C1 segment of cervical spinal cord (tissue), 14 donors: ENCODE results near the gene TDRD9.
A peak's percentile ranks its signal among the peaks of the same experiment; 100 is the strongest.
"Not testable (repeated sequence)": the region's sequence is repeated elsewhere in the genome, so short reads cannot be mapped to it uniquely, and the experiment has no call there.

Experiments used
- DNase-seq, 14 donors: peaks; one replicate each; lab custom pipeline; 2025; lab: John Stamatoyannopoulos, UW

Gene TDRD9

GRCh38 chr14:103928011-103928890 lies at the start of gene TDRD9:
TDRD9 (plus strand) TSS chr14:103928456; CDS start chr14:103928510, 54 bp downstream.
- no peak for DNase-seq

GRCh38 chr14:103879118-103879569 lies 49.1 kb upstream of the TDRD9 start:
- DNase-seq: peak in 1 of 14 donors; percentile 33

- DNase-seq: peak in 1 of 14 donors; percentile 84
These were observed 48.5 kb upstream of the TDRD9 start for GRCh38 chr14:103879570-103880347.

- DNase-seq: peak in 11 of 14 donors; percentile 14 to 80 (median 46)
These were observed 47.6 kb upstream of the TDRD9 start for GRCh38 chr14:103880348-103881267.

DNA sequence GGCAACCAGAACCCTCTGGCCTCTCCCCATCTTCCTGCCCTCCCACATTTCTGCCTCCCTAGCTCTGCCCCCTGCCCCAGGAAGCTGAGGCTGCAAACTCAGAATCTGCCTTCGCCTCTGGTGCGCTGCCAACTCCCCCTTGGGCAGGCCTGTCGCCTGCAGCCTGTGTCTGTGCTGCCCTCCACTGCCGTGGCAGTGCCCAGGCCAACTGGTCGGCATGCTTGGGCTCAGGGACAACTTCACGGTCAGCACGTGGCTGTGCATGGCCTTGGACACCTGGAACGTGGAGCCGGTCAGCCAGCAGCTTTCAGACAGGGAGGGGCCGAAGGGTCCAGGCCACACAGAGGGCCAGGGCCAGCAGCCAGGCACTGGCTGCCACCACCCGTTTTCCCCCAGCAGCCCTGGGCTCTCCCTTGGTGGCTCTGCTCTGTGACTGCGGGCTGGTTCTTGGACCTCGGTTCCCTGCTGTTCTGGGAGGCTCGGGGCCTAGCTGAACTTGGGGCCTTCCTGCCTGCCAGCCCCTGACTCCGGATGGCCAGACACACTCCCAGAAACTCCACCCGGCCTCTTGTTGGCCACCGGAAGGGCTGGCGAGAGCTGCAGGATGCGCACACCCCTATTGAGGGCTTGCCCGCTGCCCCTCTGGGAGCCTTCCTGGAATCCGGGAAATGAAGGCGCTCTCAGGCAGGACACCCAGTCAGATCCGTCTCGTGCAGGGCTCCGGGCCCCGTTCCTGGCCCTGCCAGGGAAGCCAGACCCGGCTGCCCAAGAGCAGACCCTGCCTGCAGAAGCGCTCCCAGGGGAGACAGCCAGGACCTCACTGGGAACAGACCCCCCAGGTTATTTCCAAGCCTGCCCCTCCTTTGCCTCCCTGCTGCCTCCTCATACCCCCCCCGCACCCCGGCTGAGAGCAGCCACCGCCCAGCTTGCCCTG lies 46.7 kb upstream of the TDRD9 start:
- DNase-seq: peak in 4 of 14 donors; percentile 11 to 43 (median 28)

- no peak for DNase-seq
These were observed 45.6 kb upstream of the TDRD9 start for GRCh38 chr14:103882503-103883262.

GRCh38 chr14:103883263-103883523 lies 45.1 kb upstream of the TDRD9 start:
- DNase-seq: no peak

DNA sequence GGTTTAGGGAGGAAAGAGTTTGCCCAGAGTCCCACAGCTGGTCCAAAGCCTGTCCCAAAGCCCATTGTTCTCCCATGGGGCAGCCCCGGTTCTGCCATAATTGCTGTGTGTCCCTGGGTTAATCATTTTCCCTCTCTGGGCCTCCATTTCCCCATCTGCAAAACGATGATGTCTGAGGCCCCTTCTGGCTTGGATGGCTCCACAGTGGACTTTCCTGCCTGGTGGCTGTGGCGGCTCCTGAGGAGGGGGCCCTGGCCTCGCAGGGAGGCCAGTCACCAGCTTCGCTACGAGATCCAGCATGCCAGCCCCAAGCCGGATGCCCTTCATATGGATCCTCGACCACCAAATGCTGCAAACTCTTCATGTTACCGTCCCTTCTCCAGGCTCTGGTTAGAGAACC lies 43.4 kb upstream of the TDRD9 start:
- DNase-seq: no peak

DNA sequence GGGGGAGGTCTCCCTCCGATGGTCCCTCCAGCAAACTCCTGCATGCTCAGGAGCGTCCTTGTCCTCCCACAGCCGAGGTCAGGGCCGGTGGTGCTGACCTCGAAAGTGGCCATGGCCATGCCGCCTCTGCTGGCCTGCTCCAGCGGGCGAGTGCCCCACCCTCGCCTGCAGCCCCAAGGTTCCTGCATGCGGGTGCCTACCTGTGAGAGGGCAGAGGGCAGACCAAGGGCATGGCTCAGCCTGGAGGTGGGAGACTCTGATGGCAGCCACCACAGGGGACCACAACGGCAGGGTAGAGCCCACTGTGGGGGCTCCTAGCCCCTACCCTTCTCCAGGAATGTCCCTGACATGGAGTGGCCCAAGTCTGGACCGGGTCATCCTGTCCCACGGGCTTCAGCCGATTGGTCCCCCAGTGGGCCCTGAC lies 42.7 kb upstream of the TDRD9 start:
- DNase-seq: no peak

DNA sequence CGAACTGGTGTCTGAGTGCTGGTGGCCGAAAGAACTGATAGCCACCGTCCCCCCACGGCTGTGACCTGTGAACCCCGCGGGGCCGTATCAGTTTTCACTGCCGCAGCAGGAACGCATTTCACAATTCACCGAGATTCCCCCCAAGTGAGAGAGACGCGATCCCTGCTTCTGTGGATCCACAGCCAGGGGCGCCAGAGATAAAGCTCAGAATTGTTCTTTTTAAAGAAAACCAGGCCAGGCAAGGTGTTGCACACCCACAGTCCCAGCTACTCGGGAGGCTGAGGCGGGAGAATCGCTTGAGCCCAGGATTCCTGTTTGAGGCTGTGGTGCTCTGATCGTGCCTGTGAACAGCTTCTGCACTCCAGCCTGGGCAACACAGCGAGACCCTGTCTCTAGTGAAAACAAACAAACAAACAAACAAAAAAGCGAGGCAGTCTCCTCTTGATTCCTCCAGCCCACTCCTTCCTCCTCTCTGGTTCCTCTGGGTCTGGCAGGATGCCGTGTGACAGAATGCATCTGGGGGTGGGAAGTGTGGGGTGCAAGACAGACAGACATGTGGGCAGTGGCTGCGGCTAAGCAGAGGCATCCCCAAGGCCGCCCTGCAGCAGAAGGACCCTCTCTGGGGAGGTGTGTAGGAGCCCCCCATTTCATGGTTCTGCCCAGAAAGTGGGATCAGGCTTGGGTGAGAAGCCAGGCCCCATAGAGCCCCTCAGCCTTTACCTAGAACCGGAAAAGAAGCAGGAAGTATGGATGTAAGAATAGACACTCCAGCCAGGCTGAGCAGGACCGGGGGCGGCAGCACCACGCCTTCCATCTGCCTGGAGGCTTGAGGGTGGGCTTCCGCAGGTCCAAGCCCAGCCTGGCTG lies 41.7 kb upstream of the TDRD9 start:
- no peak for DNase-seq

DNA sequence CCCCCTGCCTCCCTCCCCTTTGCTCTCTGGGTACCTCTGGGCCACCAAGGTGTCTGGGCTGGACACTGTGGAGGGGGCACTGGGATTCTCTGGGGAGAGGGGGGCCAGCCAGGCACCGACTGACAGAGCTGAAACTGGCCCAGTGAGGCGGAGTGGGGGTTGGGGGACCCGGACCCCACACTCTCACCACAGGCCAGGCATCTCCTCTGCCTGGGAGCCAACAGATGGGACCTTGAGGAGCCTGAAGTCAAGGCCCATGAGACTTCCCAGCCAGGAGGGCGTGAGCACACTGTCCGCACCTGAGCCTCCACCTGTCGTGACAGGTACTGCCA lies 41.1 kb upstream of the TDRD9 start:
- no peak for DNase-seq

DNA sequence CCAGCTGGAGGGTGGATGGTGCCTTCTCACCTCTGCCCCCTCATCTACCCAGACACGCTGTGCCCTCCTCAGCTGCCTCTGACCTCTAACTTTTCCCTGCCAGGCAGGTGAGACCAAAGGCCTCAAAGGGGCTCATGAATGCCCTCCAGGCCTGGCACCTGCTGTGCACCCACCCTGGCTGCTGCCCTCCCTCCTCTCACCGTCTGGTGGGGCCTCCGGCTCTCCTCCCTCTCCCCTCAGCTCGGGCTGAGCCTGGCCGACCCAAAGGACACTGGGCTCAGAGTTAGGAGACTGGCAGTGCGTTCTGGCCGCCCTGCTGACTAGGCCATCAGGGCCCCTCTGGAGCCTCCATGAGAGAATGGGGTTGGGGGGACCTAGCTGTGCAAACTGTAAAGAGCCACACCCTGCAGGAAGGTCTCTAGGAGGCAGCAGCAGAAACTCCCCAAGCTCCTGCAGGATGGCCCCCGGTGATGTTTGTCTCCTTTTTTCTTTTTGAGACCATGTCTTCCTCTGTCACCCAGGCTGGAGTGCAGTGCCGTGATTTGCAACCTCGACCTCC lies 40.6 kb upstream of the TDRD9 start:
- DNase-seq: no peak

DNA sequence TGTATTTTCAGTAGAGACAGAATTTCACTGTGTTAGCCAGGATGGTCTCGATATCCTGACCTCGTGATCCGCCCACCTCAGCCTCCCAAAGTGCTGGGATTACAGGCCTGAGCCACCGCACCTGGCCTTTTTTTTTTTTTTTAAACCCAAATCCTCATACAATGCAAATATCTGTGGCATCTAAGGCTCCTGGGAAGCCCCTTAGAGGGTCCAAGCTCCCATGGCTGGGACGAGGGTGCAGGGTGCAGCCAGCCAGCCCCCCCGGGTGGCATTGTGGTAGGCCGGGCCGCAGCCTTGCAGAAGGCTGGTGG lies 39.3 kb upstream of the TDRD9 start:
- not testable (repeated sequence) for DNase-seq

GRCh38 chr14:103889313-103890051 lies 38.8 kb upstream of the TDRD9 start:
- DNase-seq: no peak

DNA sequence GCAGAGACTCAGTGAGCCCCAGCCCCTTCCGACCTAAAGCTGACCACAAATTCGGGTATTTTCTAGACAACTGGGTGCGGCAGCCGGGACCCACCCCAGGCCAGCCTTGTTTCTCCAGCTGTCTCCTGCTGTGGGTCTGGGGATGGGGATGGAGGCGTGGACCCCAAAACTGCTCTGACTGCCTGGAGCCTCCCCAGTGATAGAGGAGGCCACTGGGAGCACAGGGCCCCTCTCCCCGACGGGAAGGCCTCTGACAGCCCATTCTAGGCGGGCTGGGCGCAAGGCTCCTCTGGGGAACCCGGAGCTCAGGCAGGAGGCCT lies 38.2 kb upstream of the TDRD9 start:
- DNase-seq: no peak

GRCh38 chr14:103890821-103891666 lies 37.2 kb upstream of the TDRD9 start:
- no peak for DNase-seq

DNA sequence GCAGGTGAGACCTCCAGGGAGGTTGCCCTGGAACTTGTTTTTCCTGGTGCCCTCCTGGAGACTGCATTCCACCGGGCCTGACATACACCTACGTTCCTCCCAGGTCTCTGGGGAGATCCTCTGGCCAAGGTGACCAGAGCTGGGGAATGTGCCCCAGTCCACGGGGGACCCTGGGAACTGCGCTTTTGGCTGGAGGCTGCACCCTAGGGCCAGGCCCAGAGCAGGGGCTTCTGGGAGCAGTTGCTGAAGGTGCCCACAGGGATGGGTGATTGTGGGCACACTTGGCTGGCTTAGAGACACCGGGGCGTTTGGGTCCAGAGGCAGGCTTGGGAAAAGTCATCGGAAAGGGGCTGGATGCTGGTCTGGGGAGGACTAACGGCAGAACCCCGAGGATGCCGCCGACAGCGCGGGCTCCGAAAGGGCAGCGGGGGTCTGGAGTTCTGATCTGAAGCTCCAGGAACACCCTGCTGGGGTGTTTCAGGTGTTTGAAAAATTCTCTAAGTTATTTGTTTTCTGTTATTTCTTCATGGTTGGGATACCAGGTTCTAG lies 36.5 kb upstream of the TDRD9 start:
- no peak for DNase-seq
